Stimulated activated CD8-positive, alpha-beta memory T cell treated with anti-CD3 and anti-CD28 coated beads, Interleukin-15, amount 100 ng/mL, for 4 hours (primary cell): Measurements from ENCODE around the gene OR5AN1.
"Not testable (repeated sequence)": the region's sequence is repeated elsewhere in the genome, so short reads cannot be mapped to it uniquely, and the experiment has no call there.

ENCODE experiments used
- DNase-seq, 2 donors: peaks; one replicate each; pipeline ENCODE4 v3.0.0-alpha.2; 2020; ENCODE audit warnings: low read depth in 2 of 2

Gene OR5AN1

GRCh38 chr11:59358595-59358994, at the start of gene OR5AN1:
Gene OR5AN1, plus strand, starts transcription at chr11:59358895. Its CDS starts 5,564 bp downstream, at chr11:59364459.
- DNase-seq, result no peak

- DNase-seq, result no peak
Measured at GRCh38 chr11:59335001-59335400, 23.7 kb upstream of the OR5AN1 start.

GRCh38 chr11:59336176-59336575, 22.5 kb upstream of the OR5AN1 start:
- no peak for DNase-seq

GRCh38 chr11:59336931-59337330, 21.8 kb upstream of the OR5AN1 start:
- DNase-seq, result no peak

- not testable (repeated sequence) for DNase-seq
Measured at GRCh38 chr11:59349657-59350056, 9.0 kb upstream of the OR5AN1 start.

GRCh38 chr11:59355226-59355625, 3.5 kb upstream of the OR5AN1 start:
- DNase-seq, result no peak

- no peak for DNase-seq
Measured at GRCh38 chr11:59356561-59356960, 2.1 kb upstream of the OR5AN1 start.

- DNase-seq, result no peak
Measured at GRCh38 chr11:59358020-59358419, 675 bp upstream of the OR5AN1 start.

- no peak for DNase-seq
Measured at GRCh38 chr11:59365232-59366018, 6.7 kb downstream of the OR5AN1 start.

- DNase-seq, result no peak
Measured at GRCh38 chr11:59368238-59369022, 9.7 kb downstream of the OR5AN1 start.

GRCh38 chr11:59372324-59372723, 13.6 kb downstream of the OR5AN1 start:
- not testable (repeated sequence) for DNase-seq

- no peak for DNase-seq
Measured at GRCh38 chr11:59380263-59381059, 21.8 kb downstream of the OR5AN1 start.

- no peak for DNase-seq
Measured at GRCh38 chr11:59394186-59394585, 35.5 kb downstream of the OR5AN1 start.

- DNase-seq, result no peak
Measured at GRCh38 chr11:59400461-59401261, 42.0 kb downstream of the OR5AN1 start.

- no peak for DNase-seq
Measured at GRCh38 chr11:59401262-59401552, 42.5 kb downstream of the OR5AN1 start.

GRCh38 chr11:59403546-59403945, 44.9 kb downstream of the OR5AN1 start:
- DNase-seq, result no peak

- no peak for DNase-seq
Measured at GRCh38 chr11:59413646-59414045, 55.0 kb downstream of the OR5AN1 start.

GRCh38 chr11:59415111-59415510, 56.4 kb downstream of the OR5AN1 start:
- no peak for DNase-seq

GRCh38 chr11:59416613-59417012, 57.9 kb downstream of the OR5AN1 start:
- no peak for DNase-seq

- DNase-seq, result no peak
Measured at GRCh38 chr11:59417023-59417422, 58.3 kb downstream of the OR5AN1 start.

- DNase-seq, result no peak
Measured at GRCh38 chr11:59418156-59418555, 59.5 kb downstream of the OR5AN1 start.
